HepG2 (cell line): ENCODE results near the gene ATG2A. TPM values are rescaled to one million over a fixed set of nuclear protein-coding genes. Genes with fewer than 3 reads are reported as not detected.

ENCODE experiments used
- CREB1 ChIP-seq, 2 experiments: fragments of 450-650 bp in 1 of 2; IDR thresholded peaks; 2 replicates each; pipeline ENCODE4 v1.6.1; 2016 to 2017; ENCODE audit warnings: control low read depth in 1 of 2, mild to moderate bottlenecking in 1 of 2, missing compliant biosample characterization in 1 of 2, missing genetic modification characterization in 1 of 2
- FOXK1 ChIP-seq: sonication (generic); formaldehyde crosslinking; IDR thresholded peaks from 2 replicates; pipeline ENCODE4 v1.4.0; 2020; ENCODE audit warnings: low read depth, missing genetic modification reagents, borderline replicate concordance
- IKZF4 ChIP-seq: sonication (generic); formaldehyde crosslinking; IDR thresholded peaks from 2 replicates; pipeline ENCODE4 v1.5.1; 2020; ENCODE audit warnings: borderline replicate concordance, mild to moderate bottlenecking, low read depth, missing genetic modification reagents; ENCODE audit errors: not compliant biosample characterization
- JUNB ChIP-seq: sonication (generic); formaldehyde crosslinking; IDR thresholded peaks from 2 replicates; pipeline ENCODE4 v1.8.0; 2022; ENCODE audit warnings: missing genetic modification reagents, mild to moderate bottlenecking, borderline replicate concordance
- SP5 ChIP-seq: IDR thresholded peaks from 2 replicates; pipeline ENCODE4 v1.6.1; 2016; ENCODE audit warnings: low read depth, borderline replicate concordance
- TBX2 ChIP-seq: sonication (generic); formaldehyde crosslinking; IDR thresholded peaks from 2 replicates; pipeline ENCODE4 v1.5.0; 2020; ENCODE audit warnings: missing genetic modification reagents, mild to moderate bottlenecking, borderline replicate concordance
- ZBTB38 ChIP-seq: sonication (generic); formaldehyde crosslinking; IDR thresholded peaks from 2 replicates; pipeline ENCODE4 v1.5.1; 2020; ENCODE audit warnings: mild to moderate bottlenecking, missing genetic modification reagents
- ZNF121 ChIP-seq: sonication (generic); formaldehyde crosslinking; IDR thresholded peaks from 2 replicates; pipeline ENCODE4 v1.5.0; 2020; ENCODE audit warnings: mild to moderate bottlenecking, missing genetic modification reagents
- ZNF780A ChIP-seq: sonication (generic); formaldehyde crosslinking; IDR thresholded peaks from 2 replicates; pipeline ENCODE4 v1.8.0; 2022; ENCODE audit warnings: mild to moderate bottlenecking, missing genetic modification reagents, moderate library complexity
- ZNF781 ChIP-seq: sonication (generic); formaldehyde crosslinking; IDR thresholded peaks from 2 replicates; pipeline ENCODE4 v1.5.1; 2020; ENCODE audit warnings: borderline replicate concordance, mild to moderate bottlenecking, missing genetic modification reagents; ENCODE audit errors: not compliant biosample characterization
- polyA plus RNA-seq, 8 experiments: library from polyadenylated mRNA; depleted of rRNA in 3 of 8; stranded (reverse) in 7 of 8; unstranded in 1 of 8; fragments of >200 nt; fragmentation: Illumina TruSeq in 4 of 8; extraction: Trizol in 4 of 8; gene quantifications; 2 replicates each; pipeline versions ENCODE4 v1.2.1 to v1.2.3, GENCODE V29; 2011 to 2016; ENCODE audit warnings: low read depth in 4 of 8, missing spikeins in 1 of 8, mixed read lengths in 1 of 8; ENCODE audit not compliant: insufficient read depth in 1 of 8
- total RNA-seq, 5 experiments: library from RNA; depleted of rRNA; stranded (reverse); fragments of >200 nt; fragmentation: Illumina TruSeq; extraction: Trizol; gene quantifications; 2 replicates each; pipeline ENCODE4 v1.2.3, GENCODE V29; 2016; ENCODE audit warnings: low read depth in 1 of 5
- TF ChIP-seq, protein P1 (sequence below): fragments of 450-650 bp; IDR thresholded peaks from 2 replicates; pipeline ENCODE4 v1.6.1; 2016
- TF ChIP-seq, protein P2 (sequence below): sonication (generic); formaldehyde crosslinking; conservative IDR thresholded peaks from 2 replicates; pipeline ENCODE4 v1.4.0; 2020; ENCODE audit warnings: mild to moderate bottlenecking, missing genetic modification reagents, moderate library complexity
- TF ChIP-seq, protein P3 (sequence below): sonication (generic); formaldehyde crosslinking; IDR thresholded peaks from 2 replicates; pipeline ENCODE4 v1.4.0; 2020; ENCODE audit warnings: missing genetic modification reagents, mild to moderate bottlenecking, borderline replicate concordance
- TF ChIP-seq, protein P4 (sequence below): sonication (generic); formaldehyde crosslinking; IDR thresholded peaks from 2 replicates; pipeline ENCODE4 v1.8.1; 2023; ENCODE audit warnings: mild to moderate bottlenecking, moderate library complexity, missing genetic modification reagents
- TF ChIP-seq, protein P5 (sequence below): sonication (generic); formaldehyde crosslinking; IDR thresholded peaks from 2 replicates; pipeline ENCODE4 v1.5.0; 2020; ENCODE audit warnings: missing genetic modification reagents

Gene ATG2A
- total and polyA plus RNA-seq, 2 of the 13 experiments (the other 11 are each of a cell fraction or from before 2014, with no cell fraction given) = 6.7 to 8.0 TPM

DNA sequence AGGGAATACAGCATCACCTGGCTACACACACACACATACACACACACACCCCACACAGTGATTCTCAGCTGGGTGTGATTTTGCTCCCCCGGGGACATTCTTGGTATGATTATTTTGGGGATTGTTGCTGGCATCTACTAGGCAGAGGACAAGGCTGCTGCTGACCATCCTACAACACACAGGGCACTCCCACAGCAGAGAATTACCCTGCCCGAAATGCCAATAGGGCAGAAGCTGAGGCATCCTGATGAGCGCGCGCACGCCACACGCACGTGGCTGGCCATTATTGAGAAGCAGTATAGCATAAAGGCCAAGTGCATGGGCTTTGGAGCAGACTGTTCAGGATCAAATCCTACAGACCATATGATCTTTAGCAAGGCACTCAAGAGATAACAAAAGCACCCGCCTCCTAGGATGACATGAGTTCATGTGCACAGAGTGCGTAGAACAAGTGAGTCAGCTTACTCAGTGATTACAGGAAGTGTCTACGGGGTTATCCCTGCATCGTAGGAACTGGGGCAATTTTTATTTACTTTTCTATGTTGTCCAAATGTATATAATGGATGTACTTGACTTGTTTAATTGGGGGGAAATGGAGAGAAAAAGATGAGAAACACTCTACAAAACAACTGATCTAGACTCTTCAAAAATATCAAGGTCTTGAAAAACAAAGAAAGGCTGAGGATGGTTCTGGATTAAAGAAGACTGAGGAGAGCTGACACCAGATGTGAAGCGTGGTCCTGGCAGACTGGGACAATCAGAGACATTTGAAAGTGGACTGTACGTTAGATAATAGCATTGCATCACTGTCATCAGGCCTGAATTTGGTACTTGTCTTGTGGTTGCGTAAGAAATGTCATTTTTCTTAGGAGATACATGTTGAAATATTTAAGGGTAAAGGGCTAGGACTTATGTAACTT is 31.4 kb downstream of the ATG2A start (continued):
- TF ChIP-seq TBX2 = peak; percentile 47; the same call in 1 of the 2 replicates
- peak; percentile 32; the same call in 1 of the 2 replicates for TF ChIP-seq FOXK1 (CRISPR knock-in tag)
- TF ChIP-seq, protein P1, sequence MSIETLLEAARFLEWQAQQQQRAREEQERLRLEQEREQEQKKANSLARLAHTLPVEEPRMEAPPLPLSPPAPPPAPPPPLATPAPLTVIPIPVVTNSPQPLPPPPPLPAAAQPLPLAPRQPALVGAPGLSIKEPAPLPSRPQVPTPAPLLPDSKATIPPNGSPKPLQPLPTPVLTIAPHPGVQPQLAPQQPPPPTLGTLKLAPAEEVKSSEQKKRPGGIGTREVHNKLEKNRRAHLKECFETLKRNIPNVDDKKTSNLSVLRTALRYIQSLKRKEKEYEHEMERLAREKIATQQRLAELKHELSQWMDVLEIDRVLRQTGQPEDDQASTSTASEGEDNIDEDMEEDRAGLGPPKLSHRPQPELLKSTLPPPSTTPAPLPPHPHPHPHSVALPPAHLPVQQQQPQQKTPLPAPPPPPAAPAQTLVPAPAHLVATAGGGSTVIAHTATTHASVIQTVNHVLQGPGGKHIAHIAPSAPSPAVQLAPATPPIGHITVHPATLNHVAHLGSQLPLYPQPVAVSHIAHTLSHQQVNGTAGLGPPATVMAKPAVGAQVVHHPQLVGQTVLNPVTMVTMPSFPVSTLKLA = peak; percentile 60
- no peak for TF ChIP-seq ZNF781 (CRISPR knock-in tag)
- peak; percentile 38; the same call in 1 of the 2 replicates for TF ChIP-seq SP5 (CRISPR knock-in tag)
- 0 out of 2 replicates have a peak, but pooled peaks have one; percentile 14 for TF ChIP-seq CREB1 (IDR thresholded peaks at IDR 0.05)
- no peak; the same call in 1 of the 2 replicates for TF ChIP-seq CREB1 (CRISPR knock-in tag; IDR thresholded peaks at IDR 0.05)
- TF ChIP-seq JUNB (CRISPR knock-in tag) = 0 out of 2 replicates have a peak, but pooled peaks have one; percentile 12
- TF ChIP-seq, protein P2, sequence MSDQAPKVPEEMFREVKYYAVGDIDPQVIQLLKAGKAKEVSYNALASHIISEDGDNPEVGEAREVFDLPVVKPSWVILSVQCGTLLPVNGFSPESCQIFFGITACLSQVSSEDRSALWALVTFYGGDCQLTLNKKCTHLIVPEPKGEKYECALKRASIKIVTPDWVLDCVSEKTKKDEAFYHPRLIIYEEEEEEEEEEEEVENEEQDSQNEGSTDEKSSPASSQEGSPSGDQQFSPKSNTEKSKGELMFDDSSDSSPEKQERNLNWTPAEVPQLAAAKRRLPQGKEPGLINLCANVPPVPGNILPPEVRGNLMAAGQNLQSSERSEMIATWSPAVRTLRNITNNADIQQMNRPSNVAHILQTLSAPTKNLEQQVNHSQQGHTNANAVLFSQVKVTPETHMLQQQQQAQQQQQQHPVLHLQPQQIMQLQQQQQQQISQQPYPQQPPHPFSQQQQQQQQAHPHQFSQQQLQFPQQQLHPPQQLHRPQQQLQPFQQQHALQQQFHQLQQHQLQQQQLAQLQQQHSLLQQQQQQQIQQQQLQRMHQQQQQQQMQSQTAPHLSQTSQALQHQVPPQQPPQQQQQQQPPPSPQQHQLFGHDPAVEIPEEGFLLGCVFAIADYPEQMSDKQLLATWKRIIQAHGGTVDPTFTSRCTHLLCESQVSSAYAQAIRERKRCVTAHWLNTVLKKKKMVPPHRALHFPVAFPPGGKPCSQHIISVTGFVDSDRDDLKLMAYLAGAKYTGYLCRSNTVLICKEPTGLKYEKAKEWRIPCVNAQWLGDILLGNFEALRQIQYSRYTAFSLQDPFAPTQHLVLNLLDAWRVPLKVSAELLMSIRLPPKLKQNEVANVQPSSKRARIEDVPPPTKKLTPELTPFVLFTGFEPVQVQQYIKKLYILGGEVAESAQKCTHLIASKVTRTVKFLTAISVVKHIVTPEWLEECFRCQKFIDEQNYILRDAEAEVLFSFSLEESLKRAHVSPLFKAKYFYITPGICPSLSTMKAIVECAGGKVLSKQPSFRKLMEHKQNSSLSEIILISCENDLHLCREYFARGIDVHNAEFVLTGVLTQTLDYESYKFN (CRISPR knock-in tag) = peak; percentile 66
- TF ChIP-seq, protein P3, sequence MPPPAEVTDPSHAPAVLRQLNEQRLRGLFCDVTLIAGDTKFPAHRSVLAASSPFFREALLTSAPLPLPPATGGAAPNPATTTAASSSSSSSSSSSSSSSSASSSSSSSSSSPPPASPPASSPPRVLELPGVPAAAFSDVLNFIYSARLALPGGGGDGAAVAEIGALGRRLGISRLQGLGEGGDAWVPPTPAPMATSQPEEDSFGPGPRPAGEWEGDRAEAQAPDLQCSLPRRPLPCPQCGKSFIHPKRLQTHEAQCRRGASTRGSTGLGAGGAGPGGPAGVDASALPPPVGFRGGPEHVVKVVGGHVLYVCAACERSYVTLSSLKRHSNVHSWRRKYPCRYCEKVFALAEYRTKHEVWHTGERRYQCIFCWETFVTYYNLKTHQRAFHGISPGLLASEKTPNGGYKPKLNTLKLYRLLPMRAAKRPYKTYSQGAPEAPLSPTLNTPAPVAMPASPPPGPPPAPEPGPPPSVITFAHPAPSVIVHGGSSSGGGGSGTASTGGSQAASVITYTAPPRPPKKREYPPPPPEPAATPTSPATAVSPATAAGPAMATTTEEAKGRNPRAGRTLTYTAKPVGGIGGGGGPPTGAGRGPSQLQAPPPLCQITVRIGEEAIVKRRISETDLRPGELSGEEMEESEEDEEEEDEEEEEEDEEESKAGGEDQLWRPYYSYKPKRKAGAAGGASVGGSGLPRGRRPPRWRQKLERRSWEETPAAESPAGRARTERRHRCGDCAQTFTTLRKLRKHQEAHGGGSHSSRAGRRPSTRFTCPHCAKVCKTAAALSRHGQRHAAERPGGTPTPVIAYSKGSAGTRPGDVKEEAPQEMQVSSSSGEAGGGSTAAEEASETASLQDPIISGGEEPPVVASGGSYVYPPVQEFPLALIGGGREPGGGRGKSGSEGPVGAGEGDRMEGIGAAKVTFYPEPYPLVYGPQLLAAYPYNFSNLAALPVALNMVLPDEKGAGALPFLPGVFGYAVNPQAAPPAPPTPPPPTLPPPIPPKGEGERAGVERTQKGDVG = no peak
- TF ChIP-seq, protein P4, sequence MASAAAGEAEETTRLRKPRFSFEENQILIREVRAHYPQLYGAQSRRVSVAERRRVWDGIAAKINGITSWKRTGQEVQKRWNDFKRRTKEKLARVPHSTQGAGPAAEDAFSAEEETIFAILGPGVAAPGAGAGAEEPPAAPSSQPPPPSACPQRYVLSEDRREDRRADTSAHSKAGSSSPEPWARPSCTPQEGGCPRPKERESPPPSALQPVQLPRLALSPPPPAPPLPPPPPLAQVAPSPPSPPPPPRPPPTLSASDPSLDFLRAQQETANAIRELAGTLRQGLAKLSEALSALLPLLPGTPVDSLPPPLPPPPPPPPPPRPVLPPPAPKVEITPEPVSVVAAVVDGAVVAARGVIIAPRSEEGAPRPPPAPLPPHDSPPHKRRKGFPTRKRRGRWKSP (CRISPR knock-in tag) = peak; percentile 74; the same call in 1 of the 2 replicates
- 0 out of 2 replicates have a peak, but pooled peaks have one; percentile 20 for TF ChIP-seq ZBTB38 (CRISPR knock-in tag)
- no peak for TF ChIP-seq ZNF121 (CRISPR knock-in tag)
- TF ChIP-seq, protein P5, sequence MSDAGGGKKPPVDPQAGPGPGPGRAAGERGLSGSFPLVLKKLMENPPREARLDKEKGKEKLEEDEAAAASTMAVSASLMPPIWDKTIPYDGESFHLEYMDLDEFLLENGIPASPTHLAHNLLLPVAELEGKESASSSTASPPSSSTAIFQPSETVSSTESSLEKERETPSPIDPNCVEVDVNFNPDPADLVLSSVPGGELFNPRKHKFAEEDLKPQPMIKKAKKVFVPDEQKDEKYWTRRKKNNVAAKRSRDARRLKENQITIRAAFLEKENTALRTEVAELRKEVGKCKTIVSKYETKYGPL (CRISPR knock-in tag) = peak; percentile 69; the same call in 1 of the 2 replicates
- TF ChIP-seq IKZF4 (CRISPR knock-in tag) = no peak
- peak; percentile 48; the same call in 1 of the 2 replicates for TF ChIP-seq ZNF780A (CRISPR knock-in tag)
